GM18951 (cell line): ENCODE measurements around the gene RSPRY1.
A peak's percentile ranks its signal among the peaks of the same experiment; 100 is the strongest.

Experiments used
- POLR2A ChIP-seq: IDR thresholded peaks from 4 replicates; pipeline ENCODE4 v1.6.1; 2011; ENCODE audit warnings: mild to moderate bottlenecking; ENCODE audit not compliant: insufficient read length, insufficient read depth; ENCODE audit errors: extremely low read depth
- in situ Hi-C: fragments of 300-500 bp; cut with MboI; formaldehyde crosslinking; loops from one replicate; pipeline ENCODE4 v1.12.0; 2022; ENCODE audit warnings: low sequenced_read_pairs, mixed read lengths, inconsistent platforms; ENCODE audit not compliant: unreplicated experiment

RSPRY1 gene

GRCh38 chr16:57165483-57165882 is 20.6 kb upstream of the RSPRY1 start:
- no peak for TF ChIP-seq POLR2A
- in situ Hi-C loops, result loop anchor here (5.0 kb wide), 1 partner anchor 73 kb away; the partner anchor contains the start of gene CPNE2

GRCh38 chr16:57165938-57166337 is 20.2 kb upstream of the RSPRY1 start:
- TF ChIP-seq POLR2A, result no peak
- in situ Hi-C loops, result loop anchor here (5.0 kb wide), 1 partner anchor 74 kb away; the partner anchor contains the start of gene CPNE2

- in situ Hi-C loops, result loop anchor here (5.0 kb wide), 1 partner anchor 74 kb away; the partner anchor contains the start of gene CPNE2
Observed at GRCh38 chr16:57166451-57166850, 19.7 kb upstream of the RSPRY1 start.

GRCh38 chr16:57166951-57167350 is 19.2 kb upstream of the RSPRY1 start:
- in situ Hi-C loops, result loop anchor here (5.0 kb wide), 1 partner anchor 75 kb away; the partner anchor contains the start of gene CPNE2
- TF ChIP-seq POLR2A, result no peak

More at GRCh38 chr16:57166451-57166850, 19.7 kb upstream of the RSPRY1 start:
- no peak for TF ChIP-seq POLR2A

- in situ Hi-C loops, result loop anchor here (5.0 kb wide), 1 partner anchor 75 kb away; the partner anchor contains the start of gene CPNE2
- no peak for TF ChIP-seq POLR2A
Observed at GRCh38 chr16:57167538-57167937, 18.6 kb upstream of the RSPRY1 start.

GRCh38 chr16:57167953-57168352 is 18.2 kb upstream of the RSPRY1 start:
- TF ChIP-seq POLR2A, result no peak
- in situ Hi-C loops, result loop anchor here (5.0 kb wide), 1 partner anchor 76 kb away; the partner anchor contains the start of gene CPNE2

GRCh38 chr16:57169327-57169726 is 16.8 kb upstream of the RSPRY1 start:
- no peak for TF ChIP-seq POLR2A
- in situ Hi-C loops, result loop anchor here (5.0 kb wide), 1 partner anchor 77 kb away; the partner anchor contains the start of gene CPNE2

GRCh38 chr16:57172721-57173290 is 13.3 kb upstream of the RSPRY1 start:
- in situ Hi-C loops, result no loop called here
- no peak for TF ChIP-seq POLR2A

- in situ Hi-C loops, result no loop called here
- no peak for TF ChIP-seq POLR2A
Observed at GRCh38 chr16:57175896-57176295, 10.2 kb upstream of the RSPRY1 start.

GRCh38 chr16:57178196-57178595 is 7.9 kb upstream of the RSPRY1 start:
- in situ Hi-C loops, result no loop called here
- no peak for TF ChIP-seq POLR2A

- in situ Hi-C loops, result no loop called here
- TF ChIP-seq POLR2A, result no peak
Observed at GRCh38 chr16:57178793-57179212, 7.3 kb upstream of the RSPRY1 start.

GRCh38 chr16:57179215-57179828 is 6.8 kb upstream of the RSPRY1 start:
- in situ Hi-C loops, result no loop called here
- no peak for TF ChIP-seq POLR2A

GRCh38 chr16:57184113-57184512 is 2.0 kb upstream of the RSPRY1 start:
- in situ Hi-C loops, result no loop called here
- no peak for TF ChIP-seq POLR2A

GRCh38 chr16:57184887-57185445 is 1.2 kb upstream of the RSPRY1 start:
- no peak for TF ChIP-seq POLR2A
- in situ Hi-C loops, result no loop called here

- peak; percentile 15 for TF ChIP-seq POLR2A
- in situ Hi-C loops, result no loop called here
Observed at GRCh38 chr16:57185446-57185944, 634 bp upstream of the RSPRY1 start.
